OCI-LY7 (cell line): ENCODE measurements around the gene APBB1. TPM values are rescaled to one million over a fixed set of nuclear protein-coding genes. Genes with fewer than 3 reads are reported as not detected.

Experiments
- BruUV-seq: library from RNA; stranded (reverse); fragments of 400-500 nt; replicated peaks from 2 replicates; lab custom pipeline; 2021; lab: Mats Ljungman, UMichigan
- CTCF ChIA-PET: fragments of 300-600 bp; sonication (Branson Sonifier 250); formaldehyde crosslinking; loops from one replicate; lab custom pipeline; 2022; ENCODE audit warnings: antibody characterized with exemption; ENCODE audit not compliant: unreplicated experiment; lab: Charles Lee
- POLR2A ChIA-PET: fragments of 300-600 bp; sonication (Branson Sonifier 250); formaldehyde crosslinking; loops from one replicate; lab custom pipeline; 2022; ENCODE audit warnings: antibody characterized with exemption; lab: Charles Lee
- DNase-seq: peaks from one replicate; pipeline ENCODE4 v3.0.0-alpha.2; 2015; ENCODE audit warnings: low spot score
- H2AFZ ChIP-seq: fragments of 200-600 bp; sonication (generic), shearing (Covaris generic); 2 replicates; pipeline ENCODE4 v1.6.1; 2014; ENCODE audit warnings: mild to moderate bottlenecking, antibody characterized with exemption, low read length, moderate library complexity
- H3K27ac ChIP-seq: fragments of 200-600 bp; sonication (generic); 2 replicates; pipeline ENCODE4 v1.5.1; 2014; ENCODE audit warnings: mixed run types, low read depth, mild to moderate bottlenecking, moderate library complexity, low read length, inconsistent platforms; ENCODE audit not compliant: poor library complexity, severe bottlenecking
- H3K36me3 ChIP-seq: fragments of 200-600 bp; sonication (generic); 2 replicates; pipeline ENCODE4 v1.6.1; 2014; ENCODE audit warnings: mild to moderate bottlenecking, antibody characterized with exemption, low read length, moderate library complexity, mixed read lengths; ENCODE audit not compliant: insufficient read depth
- H3K4me1 ChIP-seq: fragments of 200-600 bp; sonication (generic); 2 replicates; pipeline ENCODE4 v1.5.1; 2014; ENCODE audit warnings: mild to moderate bottlenecking, low read length; ENCODE audit not compliant: insufficient read depth, poor library complexity, severe bottlenecking
- H3K4me2 ChIP-seq: fragments of 200-600 bp; sonication (generic); 2 replicates; pipeline ENCODE4 v1.6.1; 2014; ENCODE audit warnings: mild to moderate bottlenecking, low read length
- H3K4me3 ChIP-seq: fragments of 200-600 bp; sonication (generic); 2 replicates; pipeline ENCODE4 v1.5.1; 2014; ENCODE audit warnings: mild to moderate bottlenecking, low read depth, low read length; ENCODE audit not compliant: poor library complexity, severe bottlenecking
- H3K79me2 ChIP-seq: fragments of 200-600 bp; sonication (generic); 2 replicates; pipeline ENCODE4 v1.6.1; 2016; ENCODE audit warnings: low read depth, mild to moderate bottlenecking, low read length, moderate library complexity, mixed read lengths; ENCODE audit not compliant: insufficient read depth
- H3K9me2 ChIP-seq: fragments of 200-600 bp; sonication (generic); 2 replicates; pipeline ENCODE4 v1.6.1; 2016; ENCODE audit warnings: mild to moderate bottlenecking, low read length, mixed read lengths; ENCODE audit not compliant: insufficient read depth
- H3K9me3 ChIP-seq: fragments of 200-600 bp; sonication (generic); 2 replicates; pipeline ENCODE4 v1.6.1; 2014; ENCODE audit warnings: mild to moderate bottlenecking, mixed run types, low read length, mixed read lengths
- H4K20me1 ChIP-seq: fragments of 200-600 bp; sonication (generic); 2 replicates; pipeline ENCODE4 v1.6.1; 2014; ENCODE audit warnings: mild to moderate bottlenecking, antibody characterized with exemption, low read length, moderate library complexity, mixed read lengths; ENCODE audit not compliant: insufficient read depth
- EZH2phosphoT487 ChIP-seq: fragments of 200-600 bp; sonication (generic); IDR thresholded peaks from 2 replicates; pipeline ENCODE4 v1.6.1; 2018; ENCODE audit warnings: low read depth, borderline replicate concordance, mild to moderate bottlenecking, mixed run types, antibody characterized with exemption, low read length, moderate library complexity, mixed read lengths
- intact Hi-C: fragments of 100-400 bp; cut with micrococcal nuclease; formaldehyde crosslinking; loops from one replicate; pipeline ENCODE4 v1.10.0; 2022; ENCODE audit not compliant: unreplicated experiment
- total RNA-seq, 2 experiments: library from RNA; depleted of rRNA in 1 of 2; stranded (reverse); fragments of >200 nt in 1 of 2; shearing (Covaris generic) in 1 of 2; gene quantifications; 2 replicates each; pipeline ENCODE4 v1.2.3, GENCODE V29; 2014 to 2022
- TF ChIP-seq, protein P1 (sequence below): fragments of 200-600 bp; sonication (generic); conservative IDR thresholded peaks from 2 replicates; pipeline ENCODE4 v1.5.1; 2014; ENCODE audit warnings: mild to moderate bottlenecking, antibody characterized with exemption, low read length, moderate library complexity, mixed read lengths

Gene APBB1
- total RNA-seq, 2 experiments from 2014 or later, result 25.5 to 30.4 TPM

DNA sequence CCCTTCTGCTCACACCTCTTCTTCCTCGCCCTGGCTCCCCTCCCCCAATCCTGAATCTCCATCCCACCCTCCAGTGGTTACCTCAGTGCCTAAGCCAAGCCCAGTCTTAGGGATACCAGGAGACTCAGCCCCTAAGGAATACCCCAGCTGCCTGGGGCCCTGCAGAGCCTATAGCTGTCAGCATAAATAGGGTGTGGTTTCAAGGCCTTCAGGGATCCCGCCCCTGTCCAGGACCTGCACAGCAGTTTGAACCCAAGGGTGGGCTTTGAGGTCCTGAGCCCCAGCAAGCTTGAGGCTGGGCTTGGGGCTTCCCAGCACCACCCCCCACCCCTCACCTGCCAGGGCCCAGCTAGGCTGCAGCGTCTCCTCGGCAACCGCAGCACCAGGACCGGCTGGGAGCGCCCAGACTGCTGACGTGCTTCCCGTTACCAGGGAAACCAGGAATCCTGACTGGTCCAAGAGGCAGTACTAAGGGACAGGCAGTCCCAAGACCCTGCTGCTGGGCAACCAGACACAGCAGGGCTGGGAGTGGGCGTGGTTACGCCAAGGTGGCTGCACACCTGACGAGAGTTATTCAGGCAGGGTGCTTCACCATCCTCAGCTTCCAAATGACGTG lies 13.7 kb downstream of the APBB1 start:
- Histone ChIP-seq H3K4me3 (no peak overlapping the region), H3K4me1 (peaks cover 60% of the 10 kb centered on the region), H3K9me3 (no peaks in the 10 kb centered on the region), H3K36me3 (peaks cover 22% of the 10 kb centered on the region), H3K4me2 (peak overlapping the region; percentile 88), H3K27ac (no peak overlapping the region), H3K79me2 (no peaks in the 10 kb centered on the region), H2AFZ (no peak overlapping the region), H4K20me1 (no peaks in the 10 kb centered on the region), H3K9me2 (no peaks in the 10 kb centered on the region)
- DNase-seq, result no peak
- TF ChIP-seq, protein P1, sequence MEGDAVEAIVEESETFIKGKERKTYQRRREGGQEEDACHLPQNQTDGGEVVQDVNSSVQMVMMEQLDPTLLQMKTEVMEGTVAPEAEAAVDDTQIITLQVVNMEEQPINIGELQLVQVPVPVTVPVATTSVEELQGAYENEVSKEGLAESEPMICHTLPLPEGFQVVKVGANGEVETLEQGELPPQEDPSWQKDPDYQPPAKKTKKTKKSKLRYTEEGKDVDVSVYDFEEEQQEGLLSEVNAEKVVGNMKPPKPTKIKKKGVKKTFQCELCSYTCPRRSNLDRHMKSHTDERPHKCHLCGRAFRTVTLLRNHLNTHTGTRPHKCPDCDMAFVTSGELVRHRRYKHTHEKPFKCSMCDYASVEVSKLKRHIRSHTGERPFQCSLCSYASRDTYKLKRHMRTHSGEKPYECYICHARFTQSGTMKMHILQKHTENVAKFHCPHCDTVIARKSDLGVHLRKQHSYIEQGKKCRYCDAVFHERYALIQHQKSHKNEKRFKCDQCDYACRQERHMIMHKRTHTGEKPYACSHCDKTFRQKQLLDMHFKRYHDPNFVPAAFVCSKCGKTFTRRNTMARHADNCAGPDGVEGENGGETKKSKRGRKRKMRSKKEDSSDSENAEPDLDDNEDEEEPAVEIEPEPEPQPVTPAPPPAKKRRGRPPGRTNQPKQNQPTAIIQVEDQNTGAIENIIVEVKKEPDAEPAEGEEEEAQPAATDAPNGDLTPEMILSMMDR, result no peak
- TF ChIP-seq EZH2phosphoT487, result no peak
- intact Hi-C loops, result no loop called here
- BruUV-seq, result no TSS peak
- ChIA-PET CTCF (no interaction called here), POLR2A (interaction anchor here (1.4 to 2.2 kb wide), 2 partner anchors 12 to 22 kb away, joined by 6 to 8 read pairs; no protein-coding TSS in a partner anchor)

GRCh38 chr11:6404342-6405051 lies 14.4 kb downstream of the APBB1 start:
- Histone ChIP-seq H3K9me3 (no peaks in the 10 kb centered on the region), H3K9me2 (no peaks in the 10 kb centered on the region), H4K20me1 (no peaks in the 10 kb centered on the region), H3K79me2 (no peaks in the 10 kb centered on the region), H2AFZ (no peak overlapping the region), H3K36me3 (peaks cover 21% of the 10 kb centered on the region), H3K4me2 (peak overlapping the region; percentile 88), H3K4me3 (no peak overlapping the region), H3K4me1 (peaks cover 60% of the 10 kb centered on the region), H3K27ac (peak overlapping the region; percentile 98)
- no peak for DNase-seq
- CTCF ChIA-PET, result interaction anchor here (1.0 to 2.3 kb wide), 3 partner anchors 25 to 40 kb away, joined by 4 to 8 read pairs (median 8); no protein-coding TSS in a partner anchor
- intact Hi-C loops, result no loop called here
- BruUV-seq, result no TSS peak
- POLR2A ChIA-PET, result interaction anchor here (1.7 to 3.6 kb wide), 4 partner anchors 14 to 34 kb away, joined by 7 to 23 read pairs (median 11); partner anchors contain the start of gene SMPD1
- TF ChIP-seq, protein P1, result no peak
- no peak for TF ChIP-seq EZH2phosphoT487
